Thyroid gland (tissue), 4 donors: ENCODE results near the gene RHNO1. TPM values are rescaled to one million over a fixed set of nuclear protein-coding genes. Genes with fewer than 3 reads are reported as not detected.

Source experiments
- DNase-seq, 2 donors: peaks; one replicate each; pipeline ENCODE4 v3.0.0-alpha.2; 2019
- H3K27ac ChIP-seq, 3 donors: fragments of 200-600 bp; sonication (generic); 1 replicate in 2 of 3; 2 replicates in 1 of 3; pipeline ENCODE4 v1.5.1; 2016 to 2019; ENCODE audit warnings: mild to moderate bottlenecking in 1 of 3, moderate library complexity in 1 of 3
- H3K27me3 ChIP-seq: fragments of 200-600 bp; sonication (generic); one replicate; pipeline ENCODE4 v1.5.1; 2019
- H3K36me3 ChIP-seq, 2 donors: fragments of 200-600 bp; sonication (generic); one replicate each; pipeline ENCODE4 v1.5.1; 2016 to 2019
- H3K4me1 ChIP-seq, 2 donors: fragments of 200-600 bp; sonication (generic); one replicate each; pipeline ENCODE4 v1.5.1; 2017 to 2019
- H3K4me3 ChIP-seq, 3 donors: fragments of 200-600 bp; sonication (generic); replicated peaks in 1 of 3; 1 replicate in 2 of 3; 2 replicates in 1 of 3; pipeline ENCODE4 v1.5.1; 2016; ENCODE audit warnings: mild to moderate bottlenecking in 1 of 3
- H3K9me3 ChIP-seq: fragments of 200-600 bp; sonication (generic); one replicate; pipeline ENCODE4 v1.5.1; 2017
- CTCF ChIP-seq, 6 experiments: fragments of 200-600 bp in 3 of 6; fragments of 450-650 bp in 3 of 6; sonication (generic) in 3 of 6; IDR thresholded peaks; one replicate each; pipeline ENCODE4 v1.5.1; 2016 to 2019; ENCODE audit warnings: antibody characterized with exemption in 6 of 6, mild to moderate bottlenecking in 2 of 6, inconsistent platforms in 1 of 6, moderate library complexity in 1 of 6
- POLR2A ChIP-seq, 2 donors: fragments of 450-650 bp; IDR thresholded peaks; one replicate each; pipeline ENCODE4 v1.6.1; 2017; ENCODE audit warnings: antibody characterized with exemption in 2 of 2, mild to moderate bottlenecking in 2 of 2, moderate library complexity in 1 of 2
- WGBS, 2 donors: methylation state at CpG; one replicate each; pipeline ENCODE4 v1.1.5; 2017; 5-methylcytosine and 5-hydroxymethylcytosine counted together
- intact Hi-C: fragments of 100-400 bp; cut with DNase I; formaldehyde crosslinking; loops from one replicate; pipeline ENCODE4 v1.15.1; 2023
- total RNA-seq, 4 donors: library from RNA; depleted of rRNA; stranded (reverse); fragments of >200 nt; gene quantifications; one replicate each; pipeline ENCODE4 v1.2.3, GENCODE V29; 2016

Gene RHNO1
- total RNA-seq = 10 to 100 TPM; 14.3 to 22.2 (median 17.5) TPM

GRCh38 chr12:2877047-2877952 lies at the start of gene RHNO1, which contains the start of gene FOXM1:
Gene RHNO1, plus strand, starts transcription at chr12:2877223. Its CDS starts 8,144 bp downstream, at chr12:2885367.
Gene FOXM1, minus strand, starts transcription at chr12:2877174. Its CDS starts 2,696 bp downstream, at chr12:2874478.
- WGBS, 2 donors = 1 to 2% methylated on average over 36 to 38 of the region's 70 CpGs
- TF ChIP-seq CTCF (IDR thresholded peaks at IDR 0.05) (peak in 1 of 6 experiments; percentile 27), POLR2A (IDR thresholded peaks at IDR 0.05) (peak in 1 of 2 donors; percentile 74)
- Histone ChIP-seq H3K4me3 (peak within 1 kb of the TSS; percentile 82 to 90 (median 88)), H3K36me3 (no peaks in the 10 kb centered on the region), H3K27me3 (no peaks in the 10 kb centered on the region), H3K27ac (peak within 1 kb of the TSS; percentile 48 to 91 (median 85)), H3K4me1 (peaks cover 14 to 22% of the 10 kb centered on the region in 2 donors), H3K9me3 (no peaks in the 10 kb centered on the region)
- peak; percentile 88 to 93 for DNase-seq
- intact Hi-C loops = no loop called here

- Histone ChIP-seq H3K27ac (no peak overlapping the region), H3K9me3 (no peaks in the 10 kb centered on the region), H3K4me3 (no peak overlapping the region), H3K4me1 (peaks cover 5 to 13% of the 10 kb centered on the region in 2 donors), H3K27me3 (no peaks in the 10 kb centered on the region), H3K36me3 (peaks cover 31 to 65% of the 10 kb centered on the region in 2 donors)
- 93 to 95% methylated on average over 6 of the region's 6 CpGs for WGBS, 2 donors
- DNase-seq = no peak
- TF ChIP-seq CTCF (IDR thresholded peaks at IDR 0.05) (no peak), POLR2A (IDR thresholded peaks at IDR 0.05) (no peak)
- intact Hi-C loops = no loop called here
Measured at GRCh38 chr12:2829275-2829674, 47.7 kb upstream of the RHNO1 start.

- no peak for DNase-seq
- Histone ChIP-seq H3K9me3 (no peaks in the 10 kb centered on the region), H3K4me3 (no peak overlapping the region), H3K27me3 (no peaks in the 10 kb centered on the region), H3K4me1 (peaks cover 10 to 24% of the 10 kb centered on the region in 2 donors), H3K36me3 (peaks cover 6 to 33% of the 10 kb centered on the region in 2 donors), H3K27ac (peak overlapping the region in 2 of 3 donors; percentile 28 to 39)
- intact Hi-C loops = no loop called here
- 67 to 73% methylated on average over 6 of the region's 6 CpGs for WGBS, 2 donors
- TF ChIP-seq POLR2A (IDR thresholded peaks at IDR 0.05) (no peak), CTCF (IDR thresholded peaks at IDR 0.05) (no peak)
Measured at GRCh38 chr12:2832550-2833127, 44.4 kb upstream of the RHNO1 start.

- Histone ChIP-seq H3K27me3 (no peaks in the 10 kb centered on the region), H3K27ac (peak overlapping the region in 2 of 3 donors; percentile 28 to 39), H3K9me3 (no peaks in the 10 kb centered on the region), H3K4me1 (peaks cover 10 to 24% of the 10 kb centered on the region in 2 donors), H3K4me3 (no peak overlapping the region), H3K36me3 (peaks cover 6 to 26% of the 10 kb centered on the region in 2 donors)
- intact Hi-C loops = no loop called here
- 25 to 35% methylated on average over 5 of the region's 5 CpGs for WGBS, 2 donors
- TF ChIP-seq POLR2A (IDR thresholded peaks at IDR 0.05) (no peak), CTCF (IDR thresholded peaks at IDR 0.05) (no peak)
- peak; percentile 59 to 61 for DNase-seq
Measured at GRCh38 chr12:2833327-2833726, 43.7 kb upstream of the RHNO1 start.
